SK-N-SH treated with all-trans-retinoic acid at 6 μM for 48 hours (cell line): Measurements from ENCODE around the gene IGF1R.

ENCODE experiments used
- ARNTL ChIP-seq: fragments of 450-650 bp; formaldehyde crosslinking; IDR thresholded peaks from 2 replicates; pipeline ENCODE4 v1.5.0; 2020; ENCODE audit warnings: low read depth, mild to moderate bottlenecking, moderate library complexity, borderline replicate concordance
- CREB5 ChIP-seq: fragments of 250-450 bp; sonication (Bioruptor Pico); IDR thresholded peaks from 2 replicates; pipeline ENCODE4 v1.5.1; 2020; ENCODE audit warnings: low read depth, mild to moderate bottlenecking, moderate library complexity
- CSRNP3 ChIP-seq: fragments of 250-450 bp; sonication (Bioruptor Pico); IDR thresholded peaks from 2 replicates; pipeline ENCODE4 v1.5.1; 2021; ENCODE audit warnings: mild to moderate bottlenecking, moderate library complexity
- PATZ1 ChIP-seq: fragments of 250-450 bp; sonication (Bioruptor Pico); IDR thresholded peaks from 2 replicates; pipeline ENCODE4 v1.8.0; 2020; ENCODE audit warnings: mild to moderate bottlenecking, moderate library complexity, borderline replicate concordance
- PPARA ChIP-seq: fragments of 250-450 bp; sonication (Bioruptor Pico); IDR thresholded peaks from 2 replicates; pipeline ENCODE4 v1.5.0; 2020; ENCODE audit warnings: mild to moderate bottlenecking, borderline replicate concordance
- RARB ChIP-seq: fragments of 250-450 bp; sonication (Bioruptor Pico); IDR thresholded peaks from 2 replicates; pipeline ENCODE4 v1.8.0; 2021; ENCODE audit warnings: mild to moderate bottlenecking, moderate library complexity
- SNAI2 ChIP-seq: fragments of 250-450 bp; sonication (Bioruptor Pico); IDR thresholded peaks from 2 replicates; pipeline ENCODE4 v1.5.0; 2020; ENCODE audit warnings: mild to moderate bottlenecking, moderate library complexity
- TSHZ2 ChIP-seq: fragments of 250-450 bp; sonication (Bioruptor Pico); IDR thresholded peaks from 2 replicates; pipeline ENCODE4 v1.5.0; 2020; ENCODE audit warnings: mild to moderate bottlenecking, moderate library complexity
- ZC3H10 ChIP-seq: fragments of 250-450 bp; sonication (Bioruptor Pico); IDR thresholded peaks from 2 replicates; pipeline ENCODE4 v1.5.1; 2021; ENCODE audit warnings: mild to moderate bottlenecking, moderate library complexity
- ZFP3 ChIP-seq: fragments of 250-450 bp; sonication (Bioruptor Pico); IDR thresholded peaks from 2 replicates; pipeline ENCODE4 v1.5.0; 2020; ENCODE audit warnings: mild to moderate bottlenecking, moderate library complexity
- ZFP30 ChIP-seq: fragments of 450-650 bp; formaldehyde crosslinking; IDR thresholded peaks from 2 replicates; pipeline ENCODE4 v1.5.0; 2022; ENCODE audit warnings: mild to moderate bottlenecking, moderate library complexity

- TF ChIP-seq PATZ1 (CRISPR knock-in tag) (no peak), ZFP30 (CRISPR knock-in tag) (no peak), ZC3H10 (CRISPR knock-in tag) (no peak), CSRNP3 (CRISPR knock-in tag) (no peak), CREB5 (CRISPR knock-in tag) (no peak), RARB (no peak), ZFP3 (CRISPR knock-in tag) (no peak), TSHZ2 (no peak), SNAI2 (CRISPR knock-in tag) (no peak), ARNTL (CRISPR knock-in tag) (no peak), PPARA (CRISPR knock-in tag) (no peak)
Measured at GRCh38 chr15:98787936-98788757, 139.8 kb downstream of the IGF1R start.
